ENCODE data around the gene TMEM201.
"Not testable (repeated sequence)": the region's sequence is repeated elsewhere in the genome, so short reads cannot be mapped to it uniquely, and the experiment has no call there.

TMEM201 gene

DNA sequence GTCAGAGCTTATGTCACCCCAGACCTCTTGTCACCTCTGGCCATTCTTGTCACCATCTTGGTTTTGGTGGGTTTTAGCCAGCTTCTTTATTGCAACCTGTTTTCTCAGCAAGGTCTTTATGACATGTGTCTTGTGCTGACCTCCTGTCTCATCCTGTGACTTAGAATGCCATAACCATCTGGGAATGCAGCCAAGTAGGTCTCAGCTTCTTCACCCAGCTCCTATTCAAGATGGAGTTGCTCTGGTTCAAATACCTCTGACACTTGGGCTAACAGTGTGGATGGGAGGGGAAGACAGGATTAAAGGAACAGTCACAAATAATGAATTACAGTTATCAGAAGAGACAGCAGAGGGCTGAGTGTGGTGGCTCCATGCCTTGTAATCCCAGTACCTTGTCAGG lies 32.3 kb downstream of the TMEM201 start:
- DNase-seq (ENCODE audit: low read depth in 3 of 3) = no peak

DNA sequence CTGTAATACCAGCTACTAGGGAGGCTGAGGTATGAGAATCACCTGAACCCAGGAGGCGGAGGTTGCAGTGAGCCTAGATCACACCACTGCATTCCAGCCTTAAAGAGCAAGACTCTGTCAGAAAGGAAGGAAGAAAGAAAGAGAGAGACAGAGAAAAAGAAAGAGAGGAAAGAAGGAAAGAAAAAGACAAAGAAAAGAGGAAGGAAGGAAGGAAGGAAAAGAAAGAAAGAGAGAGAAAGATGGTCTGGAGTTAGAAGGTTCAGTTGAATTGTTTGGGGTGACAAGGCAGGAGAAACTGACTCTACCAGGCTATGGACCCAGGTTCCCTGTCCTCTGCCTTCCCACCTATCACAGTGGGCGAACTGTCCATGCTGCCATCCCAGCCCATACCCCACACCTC lies 35.4 kb downstream of the TMEM201 start:
- no peak for DNase-seq (ENCODE audit: low read depth in 3 of 3)

DNA sequence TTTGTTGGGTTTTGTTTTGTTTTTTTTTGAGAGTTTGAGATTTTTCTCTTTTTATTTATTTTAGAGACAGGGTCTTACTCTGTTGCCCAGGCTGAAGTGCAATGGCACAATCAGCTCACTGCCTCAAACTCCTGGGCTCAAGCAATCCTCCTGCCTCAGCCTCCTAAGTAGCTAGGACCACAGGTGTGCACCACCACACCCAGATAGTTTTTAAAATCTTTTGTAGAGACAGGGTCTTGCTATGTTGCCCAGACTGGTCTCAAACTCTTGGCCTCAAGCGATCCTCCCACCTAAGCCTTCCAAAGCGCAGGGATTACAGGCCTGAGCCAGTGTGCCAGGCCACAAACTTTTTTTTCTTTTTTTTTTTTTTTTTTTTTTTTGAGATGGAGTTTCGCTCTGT lies 36.3 kb downstream of the TMEM201 start:
- not testable (repeated sequence) for DNase-seq (ENCODE audit: low read depth in 3 of 3)

DNA sequence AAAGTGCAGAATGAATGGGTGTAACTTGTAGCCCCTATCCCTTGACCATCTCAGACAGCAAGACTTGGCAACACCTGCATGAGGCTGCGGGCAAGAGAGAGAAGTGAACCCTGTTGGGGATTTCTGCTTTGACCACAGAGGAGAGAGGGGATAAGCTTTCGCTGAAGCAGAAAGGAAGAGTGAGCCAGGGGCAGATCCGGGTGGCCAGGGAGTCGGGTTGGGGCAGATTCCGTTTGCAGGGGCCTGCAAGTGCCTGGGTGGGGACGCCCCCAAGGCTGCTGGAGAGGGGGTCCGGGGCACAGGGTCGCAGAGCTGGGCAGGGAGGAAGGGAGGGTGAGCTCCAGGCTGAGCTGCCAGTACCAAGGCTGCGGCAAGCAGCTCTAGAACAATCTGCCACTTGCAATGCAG lies 37.5 kb downstream of the TMEM201 start:
- no peak for DNase-seq (ENCODE audit: low read depth in 3 of 3)

DNA sequence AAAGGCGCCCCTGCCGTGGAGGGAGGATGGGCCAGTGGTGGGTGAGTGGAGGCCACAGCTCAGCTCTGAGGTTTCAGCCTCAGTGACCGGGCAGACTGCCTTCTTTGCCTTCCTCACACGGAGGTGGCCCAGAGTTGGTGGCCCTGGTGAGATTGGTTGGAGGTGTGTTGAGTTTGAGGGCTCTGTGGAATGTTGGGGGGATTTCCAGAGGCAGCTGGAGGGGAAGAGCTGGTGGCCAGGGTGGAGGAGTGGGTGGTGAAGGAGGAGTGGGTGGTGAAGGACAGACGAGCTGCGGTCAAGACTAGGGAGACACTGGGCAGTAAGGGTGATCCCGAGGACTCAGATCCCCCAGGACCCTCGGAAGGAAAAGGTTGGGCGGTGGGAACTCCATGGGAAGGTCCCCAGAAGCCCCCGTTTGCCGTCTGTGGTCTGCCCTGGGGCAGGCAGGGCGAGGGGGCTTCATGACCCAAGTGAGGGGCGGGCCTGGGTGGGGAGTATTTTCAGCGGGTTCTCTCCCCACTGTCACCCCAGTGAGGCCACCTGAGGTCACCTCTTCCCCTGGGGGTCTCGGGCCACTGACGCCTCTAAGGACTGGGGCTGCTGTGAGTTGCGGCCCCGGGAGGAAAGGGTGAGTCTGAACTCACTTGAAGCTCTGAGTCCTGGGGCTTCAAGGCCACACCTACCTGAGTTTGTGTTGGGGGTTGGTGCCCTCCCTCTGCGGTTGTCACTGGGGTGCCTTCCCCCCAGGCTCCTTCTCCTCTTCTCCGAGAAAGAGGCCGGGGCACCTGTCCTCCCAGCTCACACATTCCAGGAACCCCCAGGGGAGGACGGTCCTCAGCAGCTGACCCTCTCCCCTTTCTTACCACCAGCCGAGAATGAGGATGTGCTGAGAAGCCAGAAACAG lies 40.1 kb downstream of the TMEM201 start:
- DNase-seq (ENCODE audit: low read depth in 3 of 3) = peak in 1 of 3 experiments; percentile 74

DNA sequence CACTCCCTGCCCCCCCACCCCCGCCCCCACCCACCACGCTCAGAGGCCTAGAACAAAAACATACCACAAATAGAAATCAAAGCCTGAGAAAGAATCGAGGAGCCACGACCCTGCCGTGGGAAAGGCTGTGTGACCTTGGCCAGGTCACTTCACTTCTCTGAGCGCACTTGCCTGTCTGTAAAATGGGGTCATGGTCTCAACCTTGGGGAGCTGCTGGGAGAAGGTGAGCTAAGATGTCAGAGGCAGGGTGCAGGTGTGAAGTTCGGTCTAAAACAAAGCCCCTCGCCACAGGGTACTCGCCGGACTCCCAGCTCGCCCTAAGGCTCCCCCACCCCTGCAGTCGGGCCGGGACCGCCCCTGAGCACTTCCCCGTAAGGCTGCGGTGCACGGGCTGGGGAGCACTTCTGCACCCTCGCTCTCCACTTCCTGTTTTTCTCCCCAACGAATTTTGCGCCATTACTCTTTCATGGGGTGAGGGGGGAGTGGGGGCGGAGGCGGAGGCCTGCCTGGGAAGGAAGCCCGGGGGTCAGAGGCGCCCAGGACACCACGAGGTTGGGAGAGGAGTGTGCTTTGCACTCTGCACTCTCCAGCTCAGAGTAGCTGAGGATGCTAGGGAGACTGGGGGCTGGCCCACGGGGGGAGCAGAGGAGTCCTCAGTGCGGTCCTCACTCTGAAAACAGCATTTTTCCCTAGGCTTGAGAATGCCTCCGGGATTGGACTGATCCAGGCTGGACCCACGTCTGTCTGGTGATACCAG lies 40.9 kb downstream of the TMEM201 start:
- peak in 1 of 3 experiments; percentile 81 for DNase-seq (ENCODE audit: low read depth in 3 of 3)

DNA sequence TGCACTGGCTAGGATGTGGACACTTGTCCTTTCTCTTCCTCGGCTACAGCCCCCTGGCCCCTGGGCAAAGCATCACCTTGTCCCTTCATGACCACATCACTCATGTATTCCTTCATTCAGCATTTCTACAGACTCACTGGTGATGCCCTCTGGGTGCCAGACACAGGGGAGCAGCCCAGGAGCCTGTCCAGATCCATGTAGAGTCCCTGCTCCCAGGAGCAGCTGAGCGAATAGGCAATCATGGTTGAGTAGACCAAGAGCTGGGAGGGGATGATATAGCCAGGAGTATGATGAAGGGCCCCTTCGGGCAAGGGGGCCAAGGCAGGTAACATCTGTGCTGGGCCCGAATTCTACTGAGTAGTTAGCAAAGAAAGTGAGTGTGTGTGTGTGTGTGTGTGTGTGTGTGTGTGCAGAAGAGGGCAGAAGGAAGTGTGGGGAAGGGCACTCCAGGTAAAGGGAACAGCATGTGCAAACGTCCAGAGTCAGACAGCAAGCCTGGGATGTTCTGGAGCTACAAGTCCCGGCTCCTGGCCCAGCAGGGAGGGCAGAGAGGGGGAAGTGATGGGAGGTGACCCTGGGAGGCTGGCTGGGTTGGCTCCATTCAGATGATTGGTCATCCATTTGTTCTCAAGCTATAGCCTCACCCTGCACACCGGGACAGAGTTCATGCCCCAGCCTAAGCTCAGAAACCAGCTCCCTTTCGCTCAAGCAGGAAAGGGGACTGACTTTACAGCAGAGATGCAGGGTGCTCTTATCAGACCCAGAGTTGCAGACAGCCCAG lies 41.8 kb downstream of the TMEM201 start:
- DNase-seq (ENCODE audit: low read depth in 3 of 3) = no peak

DNA sequence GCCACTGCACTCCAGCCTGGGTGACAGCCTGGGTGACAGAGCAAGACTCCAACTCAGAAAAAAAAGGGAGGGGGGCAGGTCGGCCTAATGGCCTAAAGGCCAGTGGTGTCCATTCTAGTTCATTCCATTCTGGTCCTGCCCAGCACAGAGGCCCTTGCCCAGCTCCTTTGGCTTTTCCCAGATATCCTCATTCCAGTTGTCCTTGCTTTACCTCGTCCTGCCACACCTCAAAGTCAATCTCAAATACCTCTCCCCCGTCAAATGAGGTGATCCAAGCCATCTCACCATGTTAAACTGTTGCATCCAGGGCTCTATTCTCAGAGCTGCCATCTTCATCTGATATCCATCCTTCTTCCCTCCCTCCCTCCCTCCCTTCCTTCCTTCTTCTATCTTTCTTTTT lies 42.9 kb downstream of the TMEM201 start:
- DNase-seq (ENCODE audit: low read depth in 3 of 3) = no peak

DNA sequence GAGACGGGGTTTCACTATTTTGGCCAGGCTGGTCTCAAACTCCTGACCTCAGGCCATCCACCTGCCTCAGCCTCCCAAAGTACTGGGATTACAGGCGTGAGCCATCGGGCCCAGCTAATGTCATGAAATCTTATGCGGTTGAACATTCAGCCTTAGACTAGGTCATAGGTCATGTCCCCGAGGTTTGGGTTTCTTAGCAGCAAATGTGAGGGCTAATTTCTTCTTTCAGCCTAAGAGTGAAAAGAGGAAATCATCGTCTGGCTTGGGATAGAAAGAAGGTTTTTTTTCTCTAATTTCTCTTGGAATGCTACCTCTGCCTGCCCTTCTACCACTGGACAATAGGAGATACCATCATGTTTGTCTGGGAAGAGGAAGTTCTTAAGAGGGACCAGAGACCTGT lies 44.8 kb downstream of the TMEM201 start:
- DNase-seq (ENCODE audit: low read depth in 3 of 3) = no peak

DNA sequence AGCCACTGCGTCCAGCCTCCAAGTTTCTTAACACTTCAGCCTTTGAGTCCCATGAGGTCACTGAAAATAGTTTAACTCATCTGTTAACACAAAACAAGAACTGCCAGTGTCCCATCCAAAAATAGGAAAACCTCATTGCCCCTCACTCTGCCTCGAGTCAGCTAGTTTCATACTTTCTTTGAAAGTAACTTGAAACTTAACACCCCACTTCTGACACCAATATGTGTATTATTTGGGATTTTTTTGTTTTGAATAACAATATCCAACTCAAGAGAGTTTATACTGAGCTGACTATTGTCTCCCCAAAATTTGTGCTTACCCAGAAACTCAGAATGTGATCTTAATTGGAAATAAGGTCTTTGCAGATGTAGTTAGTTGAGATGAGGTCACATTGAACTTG lies 45.9 kb downstream of the TMEM201 start:
- DNase-seq (ENCODE audit: low read depth in 3 of 3) = no peak

DNA sequence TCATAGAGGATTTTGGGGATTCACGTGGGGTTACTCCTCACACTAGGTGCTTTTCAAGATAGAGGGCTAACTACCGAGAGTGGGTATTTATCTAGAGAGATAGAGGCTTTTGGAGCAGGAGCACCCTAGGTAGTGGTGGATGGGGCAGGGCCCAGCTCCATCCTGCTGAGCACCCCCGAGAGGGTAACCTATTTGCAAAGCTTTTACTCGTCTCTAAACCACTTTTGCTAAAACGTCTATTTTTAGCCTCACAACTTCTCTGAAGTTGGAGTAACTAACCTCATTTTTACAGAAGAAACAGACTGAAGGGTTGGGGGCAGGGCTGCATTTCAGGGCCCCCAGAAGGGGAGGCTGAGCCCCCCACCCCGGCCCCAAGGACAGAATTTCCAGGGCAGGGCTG lies 50.5 kb downstream of the TMEM201 start:
- no peak for DNase-seq (ENCODE audit: low read depth in 3 of 3)

DNA sequence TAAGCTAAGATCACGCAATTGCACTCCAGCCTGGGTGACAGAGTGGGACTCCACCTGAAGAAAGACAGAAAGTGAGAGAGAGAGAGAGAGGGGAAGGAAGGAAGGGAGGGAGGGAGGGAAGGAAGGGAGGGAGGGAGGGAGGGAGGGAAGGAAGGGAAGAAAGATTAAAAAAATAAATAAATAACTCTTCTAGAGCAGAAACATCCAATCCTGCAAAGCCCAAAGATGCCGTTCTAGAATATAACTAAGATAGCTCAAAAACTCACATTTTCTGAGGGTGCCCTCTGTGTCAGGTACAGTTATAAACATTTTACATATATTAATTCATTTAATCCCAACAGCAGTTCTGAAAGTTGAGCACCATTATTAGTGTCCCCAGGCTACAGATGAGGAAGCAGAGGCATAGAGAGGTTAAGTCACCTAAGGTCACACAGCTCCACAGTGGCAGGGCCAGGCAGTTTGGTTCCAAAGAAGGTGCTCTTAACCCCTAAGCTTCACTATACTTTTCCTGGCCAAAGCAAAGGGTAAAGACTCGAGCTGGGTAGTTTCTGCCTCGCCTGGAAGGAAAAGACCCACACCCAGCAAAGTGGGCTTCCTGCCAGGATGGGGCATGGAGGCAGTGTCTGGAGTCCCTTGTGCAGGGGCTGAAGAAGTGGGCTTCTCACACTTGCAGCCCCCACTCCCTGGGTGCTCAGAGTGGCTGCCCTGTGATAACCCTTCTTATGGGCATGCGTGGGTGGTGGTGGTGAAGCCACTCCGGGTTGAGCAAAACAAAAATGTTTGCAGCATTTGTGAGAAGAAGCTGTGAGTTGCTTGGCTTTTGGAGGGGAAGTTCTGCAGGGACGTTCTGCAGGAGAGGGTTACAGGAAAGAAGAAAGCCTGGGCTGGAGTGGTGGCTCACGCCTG lies 54.9 kb downstream of the TMEM201 start:
- DNase-seq (ENCODE audit: low read depth in 3 of 3) = no peak

DNA sequence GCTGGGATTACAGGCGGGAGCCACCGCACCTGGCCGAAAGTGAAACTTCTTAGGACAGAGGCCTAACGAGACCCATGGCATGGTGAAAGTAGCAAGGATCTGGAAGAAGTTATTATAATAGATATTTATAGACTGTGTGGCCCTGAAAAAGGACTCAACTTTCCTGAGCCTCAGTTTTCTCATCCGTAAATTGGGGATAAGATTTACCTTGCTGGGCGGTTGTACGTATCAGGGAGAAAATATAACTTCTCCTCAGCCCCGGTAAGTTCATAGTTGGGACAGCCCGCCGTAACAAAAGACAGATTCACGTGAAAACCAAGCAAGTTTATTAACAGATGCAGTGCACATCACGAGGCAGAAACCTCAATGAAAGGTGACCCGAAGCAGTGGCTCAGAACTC lies 57.3 kb downstream of the TMEM201 start:
- no peak for DNase-seq (ENCODE audit: low read depth in 3 of 3)

DNA sequence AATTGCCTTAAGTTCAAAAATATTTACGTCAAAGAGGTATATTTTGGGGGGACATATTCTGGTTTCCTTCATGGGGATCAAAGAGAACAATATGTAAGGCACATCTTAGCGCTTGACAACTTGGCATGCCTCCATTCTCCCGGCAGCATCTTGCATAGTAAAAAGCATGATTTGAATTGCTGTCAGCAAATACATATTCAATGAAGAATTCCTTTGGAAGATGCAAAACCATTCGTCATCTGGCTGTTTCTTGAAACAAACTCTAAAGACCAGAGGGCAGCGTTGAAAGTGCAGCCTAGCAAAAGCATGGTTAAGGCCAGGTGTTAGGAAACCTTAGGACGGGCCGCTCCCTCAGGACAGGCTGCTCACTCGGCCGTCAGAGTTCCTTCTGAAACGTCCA lies 59.5 kb downstream of the TMEM201 start:
- DNase-seq (ENCODE audit: low read depth in 3 of 3) = no peak

DNA sequence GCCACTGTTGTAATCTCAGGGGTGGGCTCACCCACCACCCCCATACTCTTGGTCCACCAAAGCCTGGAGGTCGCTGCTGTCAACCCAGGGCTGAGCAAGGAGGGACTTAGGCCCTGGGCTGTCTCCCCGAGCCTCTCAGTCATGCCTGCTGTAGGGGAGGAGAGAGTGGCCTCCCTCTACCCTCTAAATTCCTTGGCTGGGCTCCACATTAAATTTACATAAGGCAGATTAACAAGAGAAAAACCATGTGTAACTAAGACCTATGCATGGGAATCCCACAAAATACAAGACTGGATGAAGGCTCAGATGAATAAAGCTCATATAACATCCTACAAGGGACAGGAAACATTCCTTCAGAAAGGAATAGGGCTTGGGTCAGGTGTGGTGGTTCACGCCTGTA lies 61.1 kb downstream of the TMEM201 start:
- no peak for DNase-seq (ENCODE audit: low read depth in 3 of 3)

DNA sequence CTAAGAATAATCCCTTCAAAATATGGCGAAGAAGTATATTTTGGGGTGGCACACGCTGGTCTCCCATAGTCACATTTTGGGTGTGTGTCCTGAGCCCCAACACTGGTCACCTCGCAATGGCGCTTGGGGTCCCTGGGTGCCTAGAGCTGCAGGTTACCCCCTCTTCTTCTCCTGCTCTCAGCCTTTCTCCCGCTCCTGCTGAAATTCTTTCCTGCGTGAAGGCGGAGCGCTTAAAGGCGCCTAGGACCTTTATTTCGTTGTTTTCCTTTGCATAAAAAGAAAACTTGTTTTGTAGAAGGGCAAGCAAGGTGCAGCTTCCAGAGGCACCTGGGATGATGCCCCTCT lies 62.5 kb downstream of the TMEM201 start:
- no peak for DNase-seq (ENCODE audit: low read depth in 3 of 3)

DNA sequence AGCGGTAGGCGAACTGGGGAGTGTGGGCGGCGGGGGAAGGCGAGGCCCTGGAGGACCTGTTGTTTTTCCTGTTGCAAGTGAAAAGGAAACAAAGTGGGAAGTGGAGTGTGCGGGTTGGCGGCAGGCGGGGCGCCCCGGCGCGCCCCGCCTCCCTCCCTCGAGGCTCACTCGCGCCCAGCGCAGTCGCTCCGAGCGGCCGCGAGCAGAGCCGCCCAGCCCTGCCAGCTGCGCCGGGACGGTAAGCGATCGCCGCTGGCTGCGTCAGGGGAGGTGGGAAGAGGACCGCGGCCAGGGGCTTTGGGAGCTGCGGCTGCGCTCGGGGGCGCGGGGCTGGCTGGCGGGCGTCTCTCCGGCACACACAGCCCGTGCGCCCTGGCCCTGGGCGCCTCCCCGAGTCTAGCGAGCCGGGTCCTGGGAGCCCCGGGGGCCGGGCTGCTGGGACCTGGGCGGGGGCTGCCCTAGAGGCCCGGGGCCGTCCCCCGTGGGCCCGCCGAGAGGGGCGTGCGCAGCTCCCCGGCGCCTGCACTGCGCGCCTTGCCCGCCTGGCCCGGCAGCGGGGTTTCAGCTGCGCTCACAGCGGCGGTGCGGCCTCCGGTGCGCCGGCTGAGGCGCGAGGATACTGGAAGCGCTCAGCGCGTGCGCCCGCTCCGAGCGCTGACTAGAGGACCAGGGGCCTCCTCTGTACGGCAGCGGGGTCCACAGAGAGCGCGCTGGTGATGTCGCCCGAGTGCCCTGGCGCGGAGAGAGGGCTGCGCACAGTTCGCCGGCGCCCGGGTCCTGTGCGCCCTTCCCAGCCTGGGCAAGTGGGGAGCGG lies 63.1 kb downstream of the TMEM201 start, which contains the start of gene PIK3CD:
PIK3CD (plus strand) TSS at position 167 of the 814 bp plus-strand sequence. CDS start 58,725 bp downstream, outside the sequence.
- peak in 1 of 3 experiments; percentile 50 for DNase-seq (ENCODE audit: low read depth in 3 of 3)

DNA sequence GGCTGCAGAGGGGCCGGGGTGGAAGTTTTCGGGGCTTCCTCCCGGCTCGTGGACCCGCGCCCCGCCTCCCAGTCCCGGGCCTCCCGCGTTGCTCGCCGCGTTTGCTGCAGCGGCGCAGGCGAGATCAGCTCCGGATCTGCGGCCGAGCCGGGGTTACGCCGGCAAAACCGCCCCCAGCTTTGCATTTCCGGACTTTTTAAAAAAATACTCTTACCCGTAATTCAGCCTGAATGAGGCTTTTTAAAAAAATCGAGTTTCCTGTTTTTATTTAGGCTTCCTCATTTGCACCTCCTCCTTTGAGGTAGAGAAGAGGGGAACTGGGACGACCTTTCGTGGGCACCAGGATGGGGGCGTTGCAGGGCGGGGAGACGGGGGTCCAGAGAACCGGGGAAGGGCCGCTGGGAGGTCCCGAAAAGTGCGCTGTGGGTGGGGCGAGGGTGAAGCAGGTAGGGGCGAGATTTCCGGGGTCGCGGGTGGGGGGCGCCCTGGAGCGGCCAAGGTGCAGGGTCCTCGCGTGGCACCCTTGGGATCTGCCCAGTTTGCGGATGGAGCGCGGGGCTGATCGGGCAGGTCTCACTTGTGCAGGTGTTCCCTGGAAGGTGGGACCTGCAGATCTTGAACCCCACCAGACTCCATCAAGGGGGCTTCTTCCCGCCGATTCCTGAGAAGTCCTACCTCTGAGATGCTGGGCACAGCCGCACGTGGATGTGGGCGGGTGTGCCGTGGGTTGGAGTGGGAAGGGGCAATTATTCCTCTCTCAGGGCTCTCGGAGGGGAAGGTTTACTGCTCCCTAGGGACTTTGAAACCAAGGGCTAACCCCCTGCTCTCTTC lies 63.9 kb downstream of the TMEM201 start:
- DNase-seq (ENCODE audit: low read depth in 3 of 3) = peak in 1 of 3 experiments; percentile 39

DNA sequence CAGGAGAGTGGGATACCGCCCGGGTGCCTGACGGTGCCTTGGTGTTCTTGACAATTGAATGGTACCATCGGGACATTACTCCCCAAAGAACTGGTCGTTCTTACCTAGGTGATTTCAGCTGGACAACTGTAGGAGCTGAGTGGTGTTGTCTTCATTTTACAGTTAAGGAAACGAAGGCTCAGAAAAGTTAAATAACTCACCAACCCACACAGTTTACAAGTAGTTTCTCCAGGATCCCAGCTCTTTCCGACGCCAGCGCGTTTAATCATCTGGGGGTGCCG lies 64.4 kb downstream of the TMEM201 start:
- no peak for DNase-seq (ENCODE audit: low read depth in 3 of 3)
